ENCODE data around the gene IFI27L2.

IFI27L2 gene

GRCh38 chr14:94142247-94142646, 12.8 kb upstream of the IFI27L2 start:
- Histone ChIP-seq H2AFZ (ENCODE audit: low read length) (no peak overlapping the region), H3K9me2 (ENCODE audit: low read depth, low read length) (no peaks in the 10 kb centered on the region), H3K36me3 (ENCODE audit: insufficient read depth, low read length) (no peaks in the 10 kb centered on the region), H4K20me1 (ENCODE audit: insufficient read depth, low read length) (no peaks in the 10 kb centered on the region), H3K79me2 (ENCODE audit: insufficient read depth, low read length) (no peaks in the 10 kb centered on the region), H3F3A (ENCODE audit: insufficient read depth, low read length) (no peaks in the 10 kb centered on the region), H3K9me3 (ENCODE audit: low read length) (no peaks in the 10 kb centered on the region), H3K27ac (ENCODE audit: low read depth, low read length, poor library complexity, severe bottlenecking) (no peak overlapping the region), H3K4me1 (ENCODE audit: insufficient read depth, low read length, severe bottlenecking) (peaks cover 7% of the 10 kb centered on the region), H3K4me2 (ENCODE audit: low read length) (no peak overlapping the region), H3K9ac (ENCODE audit: low read length) (no peak overlapping the region), H3K4me3 (ENCODE audit: low read depth, low read length, poor library complexity, severe bottlenecking) (no peak overlapping the region), H3K27me3 (ENCODE audit: insufficient read depth, low read length) (no peaks in the 10 kb centered on the region)
- TF ChIP-seq EZH2 (IDR thresholded peaks at IDR 0.05; ENCODE audit: borderline replicate concordance, low read length), result no peak
- no peak for TF ChIP-seq CTCF (IDR thresholded peaks at IDR 0.05; ENCODE audit: low read length)

DNA sequence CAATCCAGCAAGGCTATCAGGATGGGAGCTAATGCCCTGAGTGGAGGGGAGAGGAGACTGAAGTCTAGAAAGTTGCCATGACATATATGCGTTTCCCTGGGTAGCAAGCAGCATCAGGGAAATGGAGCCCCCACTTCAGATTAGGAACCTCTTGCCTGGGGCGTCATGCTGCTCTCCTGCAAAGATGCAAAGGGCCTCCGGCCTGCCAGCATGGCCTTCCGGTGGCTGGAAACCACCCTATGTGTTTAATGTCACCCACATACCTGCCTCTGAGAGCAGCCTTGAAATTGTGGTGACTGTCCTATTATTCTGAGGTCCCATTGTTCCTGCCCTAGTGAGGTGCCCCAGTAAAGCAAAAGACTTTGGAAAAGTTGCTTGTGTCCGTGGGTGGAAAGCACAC, 10.0 kb upstream of the IFI27L2 start:
- Histone ChIP-seq H3K4me2 (ENCODE audit: low read length) (no peak overlapping the region), H3K9me2 (ENCODE audit: low read depth, low read length) (no peaks in the 10 kb centered on the region), H3K4me1 (ENCODE audit: insufficient read depth, low read length, severe bottlenecking) (no peaks in the 10 kb centered on the region), H3K9me3 (ENCODE audit: low read length) (no peaks in the 10 kb centered on the region), H3K4me3 (ENCODE audit: low read depth, low read length, poor library complexity, severe bottlenecking) (no peak overlapping the region), H3K79me2 (ENCODE audit: insufficient read depth, low read length) (no peaks in the 10 kb centered on the region), H3K9ac (ENCODE audit: low read length) (no peak overlapping the region), H3F3A (ENCODE audit: insufficient read depth, low read length) (no peaks in the 10 kb centered on the region), H3K36me3 (ENCODE audit: insufficient read depth, low read length) (no peaks in the 10 kb centered on the region), H4K20me1 (ENCODE audit: insufficient read depth, low read length) (no peaks in the 10 kb centered on the region), H3K27ac (ENCODE audit: low read depth, low read length, poor library complexity, severe bottlenecking) (no peak overlapping the region), H3K27me3 (ENCODE audit: insufficient read depth, low read length) (no peaks in the 10 kb centered on the region; the same call in 1 of the 2 replicates), H2AFZ (ENCODE audit: low read length) (no peak overlapping the region)
- TF ChIP-seq CTCF (IDR thresholded peaks at IDR 0.05; ENCODE audit: low read length), result no peak
- TF ChIP-seq EZH2 (IDR thresholded peaks at IDR 0.05; ENCODE audit: borderline replicate concordance, low read length), result no peak

- Histone ChIP-seq H3K4me3 (ENCODE audit: low read depth, low read length, poor library complexity, severe bottlenecking) (no peak overlapping the region), H3K27ac (ENCODE audit: low read depth, low read length, poor library complexity, severe bottlenecking) (no peak overlapping the region), H2AFZ (ENCODE audit: low read length) (no peak overlapping the region), H3K4me2 (ENCODE audit: low read length) (no peak overlapping the region), H3K4me1 (ENCODE audit: insufficient read depth, low read length, severe bottlenecking) (no peaks in the 10 kb centered on the region), H4K20me1 (ENCODE audit: insufficient read depth, low read length) (no peaks in the 10 kb centered on the region), H3K79me2 (ENCODE audit: insufficient read depth, low read length) (no peaks in the 10 kb centered on the region), H3K27me3 (ENCODE audit: insufficient read depth, low read length) (no peaks in the 10 kb centered on the region; the same call in 1 of the 2 replicates), H3K36me3 (ENCODE audit: insufficient read depth, low read length) (no peaks in the 10 kb centered on the region), H3K9me3 (ENCODE audit: low read length) (no peaks in the 10 kb centered on the region), H3F3A (ENCODE audit: insufficient read depth, low read length) (no peaks in the 10 kb centered on the region), H3K9ac (ENCODE audit: low read length) (no peak overlapping the region), H3K9me2 (ENCODE audit: low read depth, low read length) (no peaks in the 10 kb centered on the region)
- TF ChIP-seq CTCF (IDR thresholded peaks at IDR 0.05; ENCODE audit: low read length) (no peak), EZH2 (IDR thresholded peaks at IDR 0.05; ENCODE audit: borderline replicate concordance, low read length) (no peak)
Measured at GRCh38 chr14:94139006-94139405, 9.6 kb upstream of the IFI27L2 start.

Measured in OCI-LY1 (cell line).